HL-60 (cell line): ENCODE measurements around the gene FBN1.

Experiments used
- DNase-seq, 2 experiments: peaks; one replicate each; pipeline ENCODE4 v3.0.0-alpha.2; 2010 to 2020; ENCODE audit warnings: low read depth in 1 of 2, low spot score in 1 of 2
- H3K27ac ChIP-seq: fragments of 250-450 bp; sonication (Bioruptor Pico); replicated peaks from 2 replicates; pipeline ENCODE4 v1.5.1; 2020; ENCODE audit warnings: mild to moderate bottlenecking, moderate library complexity
- H3K27me3 ChIP-seq: fragments of 250-450 bp; sonication (Bioruptor Pico); 2 replicates; pipeline ENCODE4 v1.5.1; 2021; ENCODE audit warnings: mild to moderate bottlenecking, moderate library complexity; ENCODE audit not compliant: insufficient read depth, poor library complexity, severe bottlenecking
- H3K4me3 ChIP-seq: replicated peaks from 2 replicates; pipeline ENCODE4 v1.5.1; 2011; ENCODE audit warnings: mild to moderate bottlenecking, control low read depth, low read length; ENCODE audit not compliant: insufficient read depth
- CTCF ChIP-seq: IDR thresholded peaks from one replicate; pipeline ENCODE4 v1.5.1; 2011; ENCODE audit warnings: low read length, control low read depth, inconsistent platforms; ENCODE audit not compliant: insufficient read depth
- GABPA ChIP-seq: IDR thresholded peaks from 2 replicates; pipeline ENCODE4 v1.6.1; 2012; ENCODE audit warnings: low read depth
- POLR2AphosphoS5 ChIP-seq: IDR thresholded peaks from 2 replicates; pipeline ENCODE4 v1.6.1; 2012; ENCODE audit warnings: low read depth
- REST ChIP-seq: IDR thresholded peaks from 2 replicates; pipeline ENCODE4 v1.6.1; 2012; ENCODE audit warnings: low read depth; ENCODE audit not compliant: insufficient replicate concordance
- SPI1 ChIP-seq: IDR thresholded peaks from 2 replicates; pipeline ENCODE4 v1.6.1; 2012; ENCODE audit warnings: low read depth, mild to moderate bottlenecking, borderline replicate concordance

FBN1 gene

GRCh38 chr15:48371961-48372360, 273.5 kb downstream of the FBN1 start:
- DNase-seq, result no peak
- no peak for TF ChIP-seq POLR2AphosphoS5
- TF ChIP-seq REST, result no peak
- TF ChIP-seq CTCF, result no peak
- no peak for TF ChIP-seq SPI1
- no peak for TF ChIP-seq GABPA
- H3K4me3 ChIP-seq, result no peak overlapping the region
- H3K27me3 ChIP-seq, result peaks cover 2% of the 10 kb centered on the region
- no peak overlapping the region for H3K27ac ChIP-seq

GRCh38 chr15:48371550-48371949, 274.0 kb downstream of the FBN1 start:
- Histone ChIP-seq H3K4me3 (no peak overlapping the region), H3K27ac (no peak overlapping the region), H3K27me3 (peaks cover 2% of the 10 kb centered on the region)
- DNase-seq, result no peak
- TF ChIP-seq POLR2AphosphoS5 (no peak), CTCF (no peak), SPI1 (no peak), GABPA (no peak), REST (no peak)

- no peak overlapping the region for H3K27ac ChIP-seq
- H3K27me3 ChIP-seq, result peaks cover 2% of the 10 kb centered on the region
- no peak for DNase-seq
- H3K4me3 ChIP-seq, result no peak overlapping the region
- TF ChIP-seq SPI1 (no peak), GABPA (no peak), POLR2AphosphoS5 (no peak)
These were observed 275.0 kb downstream of the FBN1 start for GRCh38 chr15:48370460-48370859.

GRCh38 chr15:48367483-48367882, 278.0 kb downstream of the FBN1 start:
- TF ChIP-seq POLR2AphosphoS5 (no peak), GABPA (no peak), SPI1 (no peak), CTCF (no peak), REST (no peak)
- H3K4me3 ChIP-seq, result no peak overlapping the region
- H3K27ac ChIP-seq, result no peak overlapping the region
- DNase-seq, result no peak
- peaks cover 2% of the 10 kb centered on the region for H3K27me3 ChIP-seq
